Effector memory CD4-positive, alpha-beta T cell (primary cell): ENCODE results near the gene RELN.
"Not testable (repeated sequence)": the region's sequence is repeated elsewhere in the genome, so short reads cannot be mapped to it uniquely, and the experiment has no call there.

Source experiments
- DNase-seq, 3 donors: peaks; one replicate each; pipeline ENCODE4 v3.0.0-alpha.2; 2020
- H3K27ac ChIP-seq: 2 replicates; pipeline ENCODE4 v1.7.0; 2013; ENCODE audit warnings: mild to moderate bottlenecking, low read length, moderate library complexity; ENCODE audit not compliant: insufficient read depth, poor library complexity, severe bottlenecking
- H3K27me3 ChIP-seq: replicated peaks from 2 replicates; pipeline ENCODE4 v1.7.0; 2013; ENCODE audit warnings: mild to moderate bottlenecking, low read length; ENCODE audit not compliant: insufficient read depth, control insufficient read depth, poor library complexity, severe bottlenecking
- H3K36me3 ChIP-seq: 2 replicates; pipeline ENCODE4 v1.7.0; 2013; ENCODE audit warnings: mild to moderate bottlenecking, low read length, moderate library complexity; ENCODE audit not compliant: control insufficient read depth, insufficient read depth
- H3K4me1 ChIP-seq: 2 replicates; pipeline ENCODE4 v1.7.0; 2013; ENCODE audit warnings: low read length, mild to moderate bottlenecking; ENCODE audit not compliant: control insufficient read depth, insufficient read depth, poor library complexity, severe bottlenecking
- H3K4me3 ChIP-seq: 2 replicates; pipeline ENCODE4 v1.7.0; 2013; ENCODE audit warnings: low read length, low read depth, mild to moderate bottlenecking; ENCODE audit not compliant: insufficient read depth, poor library complexity, severe bottlenecking
- H3K9me3 ChIP-seq: 2 replicates; pipeline ENCODE4 v1.7.0; 2013; ENCODE audit warnings: mild to moderate bottlenecking, low read length, moderate library complexity; ENCODE audit not compliant: control insufficient read depth

RELN gene

GRCh38 chr7:103787041-103787440, 202.4 kb downstream of the RELN start:
- not testable (repeated sequence) for H3K9me3 ChIP-seq, H3K4me3 ChIP-seq, DNase-seq, H3K27ac ChIP-seq, H3K4me1 ChIP-seq, H3K27me3 ChIP-seq, H3K36me3 ChIP-seq

GRCh38 chr7:103784646-103785286, 204.7 kb downstream of the RELN start:
- H3K27me3 ChIP-seq: no peaks in the 10 kb centered on the region
- DNase-seq: no peak
- H3K27ac ChIP-seq: no peak overlapping the region
- H3K4me3 ChIP-seq: no peak overlapping the region
- H3K9me3 ChIP-seq: no peaks in the 10 kb centered on the region
- no peaks in the 10 kb centered on the region for H3K36me3 ChIP-seq
- H3K4me1 ChIP-seq: no peaks in the 10 kb centered on the region

- H3K4me1 ChIP-seq: no peaks in the 10 kb centered on the region
- H3K27ac ChIP-seq: no peak overlapping the region
- no peaks in the 10 kb centered on the region for H3K27me3 ChIP-seq
- H3K9me3 ChIP-seq: no peaks in the 10 kb centered on the region
- no peaks in the 10 kb centered on the region for H3K36me3 ChIP-seq
- H3K4me3 ChIP-seq: no peak overlapping the region
- DNase-seq: no peak
These were observed 208.0 kb downstream of the RELN start for GRCh38 chr7:103781409-103781808.

- not testable (repeated sequence) for H3K4me1 ChIP-seq, H3K27me3 ChIP-seq, H3K27ac ChIP-seq, H3K9me3 ChIP-seq, DNase-seq, H3K36me3 ChIP-seq, H3K4me3 ChIP-seq
These were observed 208.9 kb downstream of the RELN start for GRCh38 chr7:103780561-103780960.

GRCh38 chr7:103777440-103777839, 212.0 kb downstream of the RELN start:
- H3K4me3 ChIP-seq: no peak overlapping the region
- no peak for DNase-seq
- no peaks in the 10 kb centered on the region for H3K36me3 ChIP-seq

GRCh38 chr7:103773726-103774125, 215.7 kb downstream of the RELN start:
- Histone ChIP-seq H3K4me3 (no peak overlapping the region), H3K4me1 (no peaks in the 10 kb centered on the region), H3K9me3 (no peaks in the 10 kb centered on the region), H3K36me3 (no peaks in the 10 kb centered on the region), H3K27me3 (no peaks in the 10 kb centered on the region), H3K27ac (no peak overlapping the region)
- no peak for DNase-seq

More at GRCh38 chr7:103777440-103777839, 212.0 kb downstream of the RELN start:
- Histone ChIP-seq H3K4me1 (no peaks in the 10 kb centered on the region), H3K9me3 (no peaks in the 10 kb centered on the region), H3K27me3 (no peaks in the 10 kb centered on the region), H3K27ac (no peak overlapping the region)

- no peak overlapping the region for H3K4me3 ChIP-seq
- no peak for DNase-seq
- H3K9me3 ChIP-seq: no peaks in the 10 kb centered on the region
- no peak overlapping the region for H3K27ac ChIP-seq
- no peaks in the 10 kb centered on the region for H3K27me3 ChIP-seq
- no peaks in the 10 kb centered on the region for H3K36me3 ChIP-seq
- no peaks in the 10 kb centered on the region for H3K4me1 ChIP-seq
These were observed 217.2 kb downstream of the RELN start for GRCh38 chr7:103772171-103772773.

- Histone ChIP-seq H3K27me3 (no peaks in the 10 kb centered on the region), H3K4me1 (no peaks in the 10 kb centered on the region), H3K36me3 (no peaks in the 10 kb centered on the region), H3K9me3 (no peaks in the 10 kb centered on the region), H3K4me3 (no peak overlapping the region), H3K27ac (no peak overlapping the region)
- DNase-seq: no peak
These were observed 218.2 kb downstream of the RELN start for GRCh38 chr7:103771294-103771693.

GRCh38 chr7:103766660-103767059, 222.8 kb downstream of the RELN start:
- H3K27ac ChIP-seq: no peak overlapping the region
- no peaks in the 10 kb centered on the region for H3K27me3 ChIP-seq
- no peaks in the 10 kb centered on the region for H3K4me1 ChIP-seq
- DNase-seq: no peak
- H3K4me3 ChIP-seq: no peak overlapping the region
- H3K9me3 ChIP-seq: no peaks in the 10 kb centered on the region
- no peaks in the 10 kb centered on the region for H3K36me3 ChIP-seq

- Histone ChIP-seq H3K27me3 (no peaks in the 10 kb centered on the region), H3K36me3 (no peaks in the 10 kb centered on the region), H3K27ac (no peak overlapping the region), H3K9me3 (no peaks in the 10 kb centered on the region), H3K4me1 (no peaks in the 10 kb centered on the region), H3K4me3 (no peak overlapping the region)
- no peak for DNase-seq
These were observed 223.6 kb downstream of the RELN start for GRCh38 chr7:103765901-103766300.
